ENCODE data around the gene SYS1. TPM values are rescaled to one million over a fixed set of nuclear protein-coding genes. Genes with fewer than 3 reads are reported as not detected.

The SYS1 gene
- total RNA-seq (100 to 1,000 TPM in 1 of 2 experiments, 10 to 100 TPM in 1; 94.8 to 107 TPM), total RNA-seq (26.6 to 119 (median 56.0) reads per million in 172 experiments)
- 23.9 TPM for polyA plus RNA-seq (2013, experiment 1 of 2)
- polyA plus RNA-seq (2013, experiment 2 of 2), result 26.1 TPM

GRCh38 chr20:45362804-45363610 is at the start of gene SYS1:
Gene SYS1 (plus strand): TSS chr20:45363156. CDS start chr20:45363532, 376 bp downstream.
- H3K4me3 ChIP-seq (ENCODE audit: low read length), result peak within 1 kb of the TSS; percentile 96
- no peaks in the 10 kb centered on the region for H3K27me3 ChIP-seq (ENCODE audit: control insufficient read depth in 1 of 2, insufficient read depth in 2 of 2, low read length in 2 of 2)
- peaks cover 29% of the 10 kb centered on the region for H3K36me3 ChIP-seq (ENCODE audit: insufficient read depth, low read length)
- Mint-ChIP-seq H3K4me1 (ENCODE audit: low read depth) (peaks cover 46% of the 10 kb centered on the region), H3K4me3 (peak within 1 kb of the TSS; percentile 91), H3K9me3 (no peaks in the 10 kb centered on the region), H3K27me3 (no peaks in the 10 kb centered on the region), H3K36me3 (ENCODE audit: low read depth) (peaks cover 38% of the 10 kb centered on the region), H3K27ac (peak within 1 kb of the TSS; percentile 85)
- peaks cover 55% of the 10 kb centered on the region for H3K4me1 ChIP-seq (ENCODE audit: insufficient read depth, low read length)
- ATAC-seq (ENCODE audit: poor library complexity) (peak; percentile 86), DNase-seq (peak; percentile 97 to 100 (median 99))
- intact Hi-C loops (cut with DNase I, micrococcal nuclease), result loop anchor here (1.0 to 2.0 kb wide), 8 partner anchors 10 to 408 kb away; partner anchors contain the start of gene PIGT (in 1 of the 2)
- H3K27ac ChIP-seq (ENCODE audit: low read depth in 1 of 2, low read length in 2 of 2), result peak within 1 kb of the TSS; percentile 98 to 99
- ChIA-PET CTCF (interaction anchor here (0.5 to 5.7 kb wide), 24 partner anchors 10 to 436 kb away, joined by 3 to 116 read pairs (median 5); partner anchors contain the start of genes PIGT and SDC4), POLR2A (interaction anchor here (0.6 to 6.8 kb wide), 19 partner anchors 8 to 571 kb away, joined by 3 to 184 read pairs (median 6); partner anchors contain the start of genes DBNDD2, DNTTIP1, PCIF1 and PIGT)
- no peaks in the 10 kb centered on the region for H3K9me3 ChIP-seq (ENCODE audit: control insufficient read depth in 1 of 2, insufficient read depth in 1 of 2, low read length in 2 of 2)
- peak; percentile 92 for TF ChIP-seq CTCF (IDR thresholded peaks at IDR 0.05)

GRCh38 chr20:45313943-45314342 is 49.0 kb upstream of the SYS1 start:
- peaks cover 0 to 13% of the 10 kb centered on the region in 2 experiments for H3K9me3 ChIP-seq (ENCODE audit: control insufficient read depth in 1 of 2, insufficient read depth in 1 of 2, low read length in 2 of 2)
- H3K27me3 Mint-ChIP-seq, result peaks cover 74% of the 10 kb centered on the region
- TF ChIP-seq CTCF (IDR thresholded peaks at IDR 0.05), result no peak
- no peak overlapping the region for H3K27ac Mint-ChIP-seq
- H3K36me3 Mint-ChIP-seq (ENCODE audit: low read depth), result no peaks in the 10 kb centered on the region
- no peak overlapping the region for H3K4me3 ChIP-seq (ENCODE audit: low read length)
- peaks cover 22 to 32% of the 10 kb centered on the region in 2 experiments for H3K27me3 ChIP-seq (ENCODE audit: control insufficient read depth in 1 of 2, insufficient read depth in 2 of 2, low read length in 2 of 2)
- H3K27ac ChIP-seq (ENCODE audit: low read depth in 1 of 2, low read length in 2 of 2), result no peak overlapping the region
- peaks cover 13% of the 10 kb centered on the region for H3K4me1 ChIP-seq (ENCODE audit: insufficient read depth, low read length)
- no peak overlapping the region for H3K4me3 Mint-ChIP-seq
- H3K36me3 ChIP-seq (ENCODE audit: insufficient read depth, low read length), result no peaks in the 10 kb centered on the region
- ChIA-PET CTCF (no interaction called here), POLR2A (no interaction called here)
- intact Hi-C loops (cut with DNase I, micrococcal nuclease), result loop anchor here (5.0 kb wide), 1 partner anchor 627 kb away; no protein-coding TSS in a partner anchor
- peaks cover 9% of the 10 kb centered on the region for H3K4me1 Mint-ChIP-seq (ENCODE audit: low read depth)
- DNase-seq, result no peak
- no peak for ATAC-seq (ENCODE audit: poor library complexity)
- H3K9me3 Mint-ChIP-seq, result no peaks in the 10 kb centered on the region

GRCh38 chr20:45315672-45316071 is 47.3 kb upstream of the SYS1 start:
- POLR2A ChIA-PET, result no interaction called here
- intact Hi-C loops (cut with DNase I, micrococcal nuclease), result no loop called here
- peaks cover 22 to 30% of the 10 kb centered on the region in 2 experiments for H3K27me3 ChIP-seq (ENCODE audit: control insufficient read depth in 1 of 2, insufficient read depth in 2 of 2, low read length in 2 of 2)

More at GRCh38 chr20:45315672-45316071, 47.3 kb upstream of the SYS1 start:
- no peaks in the 10 kb centered on the region for H3K9me3 Mint-ChIP-seq
- DNase-seq (no peak), ATAC-seq (ENCODE audit: poor library complexity) (no peak)
- H3K4me1 Mint-ChIP-seq (ENCODE audit: low read depth), result peaks cover 19% of the 10 kb centered on the region
- CTCF ChIA-PET, result interaction anchor here (1.4 kb wide), 1 partner anchor 455 kb away, joined by 3 read pairs; no protein-coding TSS in a partner anchor
- H3K36me3 Mint-ChIP-seq (ENCODE audit: low read depth), result no peaks in the 10 kb centered on the region
- H3K27me3 Mint-ChIP-seq, result peaks cover 57% of the 10 kb centered on the region
- no peak overlapping the region for H3K4me3 Mint-ChIP-seq
- no peak for TF ChIP-seq CTCF (IDR thresholded peaks at IDR 0.05)
- Histone ChIP-seq H3K27ac (ENCODE audit: low read depth in 1 of 2, low read length in 2 of 2) (no peak overlapping the region), H3K4me3 (ENCODE audit: low read length) (no peak overlapping the region), H3K36me3 (ENCODE audit: insufficient read depth, low read length) (no peaks in the 10 kb centered on the region), H3K9me3 (ENCODE audit: control insufficient read depth in 1 of 2, insufficient read depth in 1 of 2, low read length in 2 of 2) (peaks cover 0 to 13% of the 10 kb centered on the region in 2 experiments), H3K4me1 (ENCODE audit: insufficient read depth, low read length) (peaks cover 28% of the 10 kb centered on the region)
- no peak overlapping the region for H3K27ac Mint-ChIP-seq

Data from CD4-positive, alpha-beta T cell (primary cell).